ENCODE results near the gene CFDP1. TPM values are rescaled to one million over a fixed set of nuclear protein-coding genes. Genes with fewer than 3 reads are reported as not detected.

The CFDP1 gene
- total and polyA plus RNA-seq, 2 of the 13 experiments (the other 11 are each of a cell fraction or from before 2014, with no cell fraction given): 78.6 to 153 TPM

- Histone ChIP-seq H3K27ac (ENCODE audit: extremely low read length, insufficient read depth, low read length) (no peak overlapping the region), H2AFZ (ENCODE audit: low read length) (no peak overlapping the region), H4K20me1 (ENCODE audit: insufficient read depth, low read length) (no peaks in the 10 kb centered on the region), H3K9ac (ENCODE audit: insufficient read depth, low read depth, low read length) (no peak overlapping the region), H3K9me3 (ENCODE audit: low read length) (no peaks in the 10 kb centered on the region), H3K36me3 (replicated peaks in 1 of 2; ENCODE audit: control insufficient read depth in 1 of 2, insufficient read depth in 2 of 2, low read length in 2 of 2) (peaks cover 22 to 35% of the 10 kb centered on the region in 2 experiments), H3K4me1 (ENCODE audit: insufficient read depth, low read length) (peaks cover 11% of the 10 kb centered on the region), H3K79me2 (ENCODE audit: insufficient read depth, low read length) (no peaks in the 10 kb centered on the region), H3K4me2 (ENCODE audit: low read depth, low read length) (no peak overlapping the region), H3K4me3 (replicated peaks in 1 of 3; ENCODE audit: insufficient read depth in 1 of 3, low read depth in 2 of 3, low read length in 3 of 3) (no peak overlapping the region), H3K27me3 (ENCODE audit: control insufficient read depth in 1 of 2, insufficient read depth in 2 of 2, low read length in 2 of 2) (no peaks in the 10 kb centered on the region)
- CTCF ChIA-PET (ENCODE audit: low intra/inter-chr PET ratio, low total read pairs): no interaction called here
- FAIRE-seq: no peak
- no peak for DNase-seq (ENCODE audit: low spot score)
- TF ChIP-seq NCOA2 (CRISPR knock-in tag; IDR thresholded peaks at IDR 0.05): no peak
- no peak for TF ChIP-seq ZNF232 (CRISPR knock-in tag; IDR thresholded peaks at IDR 0.05; ENCODE audit: borderline replicate concordance)
- TF ChIP-seq ESRRA (CRISPR knock-in tag; IDR thresholded peaks at IDR 0.05; ENCODE audit: low read depth): 0 out of 2 replicates have a peak, but pooled peaks have one; percentile 73
- TF ChIP-seq, protein P1, sequence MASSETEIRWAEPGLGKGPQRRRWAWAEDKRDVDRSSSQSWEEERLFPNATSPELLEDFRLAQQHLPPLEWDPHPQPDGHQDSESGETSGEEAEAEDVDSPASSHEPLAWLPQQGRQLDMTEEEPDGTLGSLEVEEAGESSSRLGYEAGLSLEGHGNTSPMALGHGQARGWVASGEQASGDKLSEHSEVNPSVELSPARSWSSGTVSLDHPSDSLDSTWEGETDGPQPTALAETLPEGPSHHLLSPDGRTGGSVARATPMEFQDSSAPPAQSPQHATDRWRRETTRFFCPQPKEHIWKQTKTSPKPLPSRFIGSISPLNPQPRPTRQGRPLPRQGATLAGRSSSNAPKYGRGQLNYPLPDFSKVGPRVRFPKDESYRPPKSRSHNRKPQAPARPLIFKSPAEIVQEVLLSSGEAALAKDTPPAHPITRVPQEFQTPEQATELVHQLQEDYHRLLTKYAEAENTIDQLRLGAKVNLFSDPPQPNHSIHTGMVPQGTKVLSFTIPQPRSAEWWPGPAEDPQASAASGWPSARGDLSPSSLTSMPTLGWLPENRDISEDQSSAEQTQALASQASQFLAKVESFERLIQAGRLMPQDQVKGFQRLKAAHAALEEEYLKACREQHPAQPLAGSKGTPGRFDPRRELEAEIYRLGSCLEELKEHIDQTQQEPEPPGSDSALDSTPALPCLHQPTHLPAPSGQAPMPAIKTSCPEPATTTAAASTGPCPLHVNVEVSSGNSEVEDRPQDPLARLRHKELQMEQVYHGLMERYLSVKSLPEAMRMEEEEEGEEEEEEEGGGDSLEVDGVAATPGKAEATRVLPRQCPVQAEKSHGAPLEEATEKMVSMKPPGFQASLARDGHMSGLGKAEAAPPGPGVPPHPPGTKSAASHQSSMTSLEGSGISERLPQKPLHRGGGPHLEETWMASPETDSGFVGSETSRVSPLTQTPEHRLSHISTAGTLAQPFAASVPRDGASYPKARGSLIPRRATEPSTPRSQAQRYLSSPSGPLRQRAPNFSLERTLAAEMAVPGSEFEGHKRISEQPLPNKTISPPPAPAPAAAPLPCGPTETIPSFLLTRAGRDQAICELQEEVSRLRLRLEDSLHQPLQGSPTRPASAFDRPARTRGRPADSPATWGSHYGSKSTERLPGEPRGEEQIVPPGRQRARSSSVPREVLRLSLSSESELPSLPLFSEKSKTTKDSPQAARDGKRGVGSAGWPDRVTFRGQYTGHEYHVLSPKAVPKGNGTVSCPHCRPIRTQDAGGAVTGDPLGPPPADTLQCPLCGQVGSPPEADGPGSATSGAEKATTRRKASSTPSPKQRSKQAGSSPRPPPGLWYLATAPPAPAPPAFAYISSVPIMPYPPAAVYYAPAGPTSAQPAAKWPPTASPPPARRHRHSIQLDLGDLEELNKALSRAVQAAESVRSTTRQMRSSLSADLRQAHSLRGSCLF (CRISPR knock-in tag; IDR thresholded peaks at IDR 0.05; ENCODE audit: borderline replicate concordance): no peak
- no peak for TF ChIP-seq ZNF264 (CRISPR knock-in tag; IDR thresholded peaks at IDR 0.05)
- TF ChIP-seq FOSL2 (CRISPR knock-in tag; IDR thresholded peaks at IDR 0.05): peak; percentile 49; the same call in 1 of the 2 replicates
- TSS peak; percentile 26 for BruUV-seq (replicated peaks)
- in situ Hi-C loops (cut with HindIII; ENCODE audit: extremely low pct_ligation_motif_present, low pct_unique_long_range_greater_than_20kb): no loop called here
- POLR2A ChIA-PET: interaction anchor here (1.1 to 2.2 kb wide), 3 partner anchors 16 to 45 kb away, joined by 3 to 6 read pairs (median 6); no protein-coding TSS in a partner anchor
- peak; percentile 55 for ATAC-seq
- intact Hi-C loops (cut with micrococcal nuclease; ENCODE audit: unreplicated experiment): no loop called here
These were observed 144.1 kb downstream of the CFDP1 start for GRCh38 chr16:75289189-75289588.

All from HepG2 (cell line).